H1 (cell line): ENCODE measurements around the gene STXBP6.

Source experiments
- ATF2 ChIP-seq: IDR thresholded peaks from 2 replicates; pipeline ENCODE4 v1.6.1; 2012; ENCODE audit warnings: low read length, inconsistent platforms
- BCL11A ChIP-seq, 2 experiments: IDR thresholded peaks; one replicate each; pipeline ENCODE4 v1.6.1; 2011; ENCODE audit warnings: low read depth in 2 of 2, low read length in 2 of 2, mild to moderate bottlenecking in 2 of 2
- CHD7 ChIP-seq: fragments of 300-600 bp; sonication (generic); IDR thresholded peaks from 2 replicates; pipeline ENCODE4 v1.7.1; 2012; ENCODE audit warnings: low read length, moderate library complexity, mild to moderate bottlenecking, inconsistent platforms; ENCODE audit not compliant: insufficient replicate concordance
- CTCF ChIP-seq, 3 experiments: IDR thresholded peaks; 1 replicate in 2 of 3; 2 replicates in 1 of 3; pipeline versions ENCODE4 v1.5.1 to v1.6.1; 2011; ENCODE audit warnings: low read length in 3 of 3, mild to moderate bottlenecking in 3 of 3, inconsistent platforms in 2 of 3, low read depth in 1 of 3, moderate library complexity in 1 of 3; ENCODE audit not compliant: insufficient read depth in 1 of 3; ENCODE audit errors: control extremely low read depth in 1 of 3
- E2F6 ChIP-seq: IDR thresholded peaks from 2 replicates; pipeline ENCODE4 v1.6.1; 2012; ENCODE audit warnings: inconsistent platforms
- EGR1 ChIP-seq: IDR thresholded peaks from 2 replicates; pipeline ENCODE4 v1.6.1; 2011; ENCODE audit warnings: low read depth, low read length, borderline replicate concordance
- EP300 ChIP-seq, 2 experiments: IDR thresholded peaks; 1 replicate in 1 of 2; 2 replicates in 1 of 2; pipeline ENCODE4 v1.6.1; 2011 to 2012; ENCODE audit warnings: low read depth in 2 of 2, low read length in 2 of 2, mild to moderate bottlenecking in 2 of 2, borderline replicate concordance in 1 of 2, inconsistent platforms in 1 of 2, moderate library complexity in 1 of 2
- FOSL1 ChIP-seq: IDR thresholded peaks from 2 replicates; pipeline ENCODE4 v1.6.1; 2011; ENCODE audit warnings: mild to moderate bottlenecking, low read depth, low read length, moderate library complexity; ENCODE audit not compliant: insufficient read depth
- POLR2A ChIP-seq, 2 experiments: IDR thresholded peaks; 1 replicate in 1 of 2; 2 replicates in 1 of 2; pipeline ENCODE4 v1.6.1; 2011; ENCODE audit warnings: low read depth in 2 of 2, low read length in 2 of 2, mild to moderate bottlenecking in 2 of 2; ENCODE audit errors: control extremely low read depth in 1 of 2
- POLR2AphosphoS5 ChIP-seq: IDR thresholded peaks from 2 replicates; pipeline ENCODE4 v1.6.1; 2011; ENCODE audit warnings: low read depth, low read length
- POU5F1 ChIP-seq: IDR thresholded peaks from 2 replicates; pipeline ENCODE4 v1.6.1; 2011; ENCODE audit warnings: low read depth, mild to moderate bottlenecking, low read length, moderate library complexity
- RAD21 ChIP-seq, 2 experiments: IDR thresholded peaks in 1 of 2; conservative IDR thresholded peaks in 1 of 2; 2 replicates each; pipeline ENCODE4 v1.6.1; 2011; ENCODE audit warnings: low read depth in 2 of 2, low read length in 2 of 2, improper control_type of control experiment in 1 of 2, inconsistent platforms in 1 of 2, mild to moderate bottlenecking in 1 of 2, moderate library complexity in 1 of 2
- YY1 ChIP-seq: IDR thresholded peaks from 2 replicates; pipeline ENCODE4 v1.6.1; 2011; ENCODE audit warnings: low read depth, mild to moderate bottlenecking, low read length
- ZNF274 ChIP-seq: IDR thresholded peaks from 2 replicates; pipeline ENCODE4 v1.7.0; 2012; ENCODE audit warnings: low read length, borderline replicate concordance; ENCODE audit errors: extremely low read depth

GRCh38 chr14:24850072-24850471, 199.9 kb downstream of the STXBP6 start:
- TF ChIP-seq POLR2AphosphoS5 (no peak), CTCF (IDR thresholded peaks at IDR 0.05; ENCODE audit: control extremely low read depth in 1 of 3, insufficient read depth in 1 of 3, low read depth in 1 of 3, low read length in 3 of 3) (no peak), ZNF274 (no peak), POU5F1 (no peak), EP300 (IDR thresholded peaks at IDR 0.05; ENCODE audit: borderline replicate concordance in 1 of 2, low read depth in 2 of 2, low read length in 2 of 2) (no peak), EGR1 (no peak), ATF2 (no peak), FOSL1 (no peak), RAD21 (IDR thresholded peaks at IDR 0.05 in 1 of 2, conservative IDR thresholded peaks at IDR 0.05 in 1 of 2; ENCODE audit: low read depth in 2 of 2, low read length in 2 of 2) (no peak), BCL11A (IDR thresholded peaks at IDR 0.05; ENCODE audit: low read depth in 2 of 2, low read length in 2 of 2) (no peak), YY1 (no peak), CHD7 (no peak), POLR2A (IDR thresholded peaks at IDR 0.05; ENCODE audit: control extremely low read depth in 1 of 2, low read depth in 2 of 2, low read length in 2 of 2) (no peak), E2F6 (no peak)
